Hepatocyte (in vitro differentiated cells): ENCODE data around the gene ARIH1.

ENCODE experiments used
- EZH2 ChIP-seq: fragments of 200-600 bp; sonication (generic); IDR thresholded peaks from 2 replicates; pipeline ENCODE4 v1.6.1; 2016; ENCODE audit warnings: antibody characterized with exemption, mild to moderate bottlenecking, borderline replicate concordance
- EZH2phosphoT487 ChIP-seq: fragments of 200-600 bp; sonication (generic); IDR thresholded peaks from one replicate; pipeline ENCODE4 v1.6.1; 2018; ENCODE audit warnings: antibody characterized with exemption, mild to moderate bottlenecking, low read depth, moderate library complexity; ENCODE audit not compliant: unreplicated experiment, severe bottlenecking
- TF ChIP-seq, protein P1 (sequence below): fragments of 200-600 bp; sonication (generic); IDR thresholded peaks from 2 replicates; pipeline ENCODE4 v1.5.1; 2016; ENCODE audit warnings: antibody characterized with exemption, mild to moderate bottlenecking; ENCODE audit not compliant: poor library complexity

GRCh38 chr15:72472992-72473610 is 1.0 kb upstream of the ARIH1 start:
- TF ChIP-seq, protein P1, sequence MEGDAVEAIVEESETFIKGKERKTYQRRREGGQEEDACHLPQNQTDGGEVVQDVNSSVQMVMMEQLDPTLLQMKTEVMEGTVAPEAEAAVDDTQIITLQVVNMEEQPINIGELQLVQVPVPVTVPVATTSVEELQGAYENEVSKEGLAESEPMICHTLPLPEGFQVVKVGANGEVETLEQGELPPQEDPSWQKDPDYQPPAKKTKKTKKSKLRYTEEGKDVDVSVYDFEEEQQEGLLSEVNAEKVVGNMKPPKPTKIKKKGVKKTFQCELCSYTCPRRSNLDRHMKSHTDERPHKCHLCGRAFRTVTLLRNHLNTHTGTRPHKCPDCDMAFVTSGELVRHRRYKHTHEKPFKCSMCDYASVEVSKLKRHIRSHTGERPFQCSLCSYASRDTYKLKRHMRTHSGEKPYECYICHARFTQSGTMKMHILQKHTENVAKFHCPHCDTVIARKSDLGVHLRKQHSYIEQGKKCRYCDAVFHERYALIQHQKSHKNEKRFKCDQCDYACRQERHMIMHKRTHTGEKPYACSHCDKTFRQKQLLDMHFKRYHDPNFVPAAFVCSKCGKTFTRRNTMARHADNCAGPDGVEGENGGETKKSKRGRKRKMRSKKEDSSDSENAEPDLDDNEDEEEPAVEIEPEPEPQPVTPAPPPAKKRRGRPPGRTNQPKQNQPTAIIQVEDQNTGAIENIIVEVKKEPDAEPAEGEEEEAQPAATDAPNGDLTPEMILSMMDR: peak; percentile 26
- no peak for TF ChIP-seq EZH2
- TF ChIP-seq EZH2phosphoT487: no peak
